Lung (tissue), 12 donors: ENCODE results near the gene LAYN. TPM values are rescaled to one million over a fixed set of nuclear protein-coding genes. Genes with fewer than 3 reads are reported as not detected.

Experiments used
- ATAC-seq: fragments of 200-7000 bp; cut with Tn5 transposase; one replicate; pipeline ENCODE4 v1.9.1; 2020; ENCODE audit warnings: moderate number of reproducible peaks; ENCODE audit not compliant: insufficient read depth, low FRiP score
- DNase-seq, 3 donors: peaks; one replicate each; pipeline ENCODE4 v3.0.0-alpha.2; 2013 to 2017
- H3K27ac ChIP-seq, 2 donors: one replicate each; pipeline ENCODE4 v1.5.1; 2013; ENCODE audit warnings: mild to moderate bottlenecking in 2 of 2, moderate library complexity in 2 of 2, control low read depth in 1 of 2, inconsistent platforms in 1 of 2, low read depth in 1 of 2, low read length in 1 of 2
- H3K27me3 ChIP-seq, 3 donors: one replicate each; pipeline ENCODE4 v1.5.1; 2013; ENCODE audit warnings: low read length in 2 of 3; ENCODE audit not compliant: control insufficient read depth in 3 of 3, insufficient read depth in 3 of 3
- H3K36me3 ChIP-seq, 4 donors: one replicate each; pipeline ENCODE4 v1.5.1; 2013; ENCODE audit warnings: low read length in 4 of 4, mild to moderate bottlenecking in 1 of 4, moderate library complexity in 1 of 4; ENCODE audit not compliant: control insufficient read depth in 4 of 4, insufficient read depth in 4 of 4
- H3K4me1 ChIP-seq, 5 donors: one replicate each; pipeline ENCODE4 v1.5.1; 2013; ENCODE audit warnings: low read length in 5 of 5, mild to moderate bottlenecking in 2 of 5, moderate library complexity in 1 of 5; ENCODE audit not compliant: control insufficient read depth in 5 of 5, insufficient read depth in 5 of 5
- H3K4me3 ChIP-seq: one replicate; pipeline ENCODE4 v1.5.1; 2013; ENCODE audit warnings: mild to moderate bottlenecking, control low read depth, moderate library complexity
- H3K9ac ChIP-seq, 2 donors: one replicate each; pipeline ENCODE4 v1.5.1; 2013; ENCODE audit warnings: low read length in 2 of 2, control low read depth in 1 of 2; ENCODE audit not compliant: insufficient read depth in 1 of 2
- H3K9me3 ChIP-seq, 4 donors: one replicate each; pipeline ENCODE4 v1.5.1; 2013; ENCODE audit warnings: low read length in 3 of 4, mild to moderate bottlenecking in 1 of 4, moderate library complexity in 1 of 4; ENCODE audit not compliant: control insufficient read depth in 4 of 4, insufficient read depth in 3 of 4
- CTCF ChIP-seq: IDR thresholded peaks from 2 replicates; pipeline ENCODE4 v1.5.1; 2012; ENCODE audit warnings: mild to moderate bottlenecking; ENCODE audit errors: control extremely low read depth, extremely low read depth
- WGBS, 2 donors: extraction: QIAGEN DNeasy Blood & Tissue Kit; methylation state at CpG; one replicate each; pipeline ENCODE4 v1.1.7; 2013; 5-methylcytosine and 5-hydroxymethylcytosine counted together
- polyA plus RNA-seq, 2 donors: library from polyadenylated mRNA; stranded (reverse); fragments of 200-250 nt; gene quantifications; one replicate each; pipeline ENCODE4 v1.2.1, GENCODE V29; 2013
- total RNA-seq, 2 donors: library from RNA; depleted of rRNA in 1 of 2; stranded (reverse); fragments of >200 nt in 1 of 2; gene quantifications; one replicate each; pipeline ENCODE4 v1.2.1, GENCODE V29; 2014 to 2021
- donor health status: control.
- donor health status: control.
- donor health status: Bipolar disorder and iron deficiency.
- donor health status: healthy.
- donor health status: DM: yes; HTN: yes; CAD: no.

LAYN gene
- total and polyA plus RNA-seq, 4 donors = 6.5 to 13.4 (median 11.3) TPM

- TF ChIP-seq CTCF = no peak
- Histone ChIP-seq H3K4me1 (no peaks in the 10 kb centered on the region), H3K4me3 (no peak overlapping the region), H3K27me3 (no peaks in the 10 kb centered on the region), H3K27ac (no peak overlapping the region), H3K36me3 (no peaks in the 10 kb centered on the region), H3K9ac (no peak overlapping the region), H3K9me3 (no peaks in the 10 kb centered on the region)
- ATAC-seq (no peak), DNase-seq (no peak)
- 89 to 93% methylated on average over 5 of the region's 5 CpGs for WGBS, 2 donors
Observed at GRCh38 chr11:111522426-111522825, 18.1 kb upstream of the LAYN start.

- Histone ChIP-seq H3K9ac (no peak overlapping the region), H3K27me3 (no peaks in the 10 kb centered on the region), H3K4me1 (no peaks in the 10 kb centered on the region), H3K27ac (no peak overlapping the region), H3K4me3 (no peak overlapping the region), H3K9me3 (no peaks in the 10 kb centered on the region), H3K36me3 (no peaks in the 10 kb centered on the region)
- ATAC-seq (no peak), DNase-seq (no peak)
- TF ChIP-seq CTCF = no peak
- WGBS, 2 donors = 95 to 97% methylated on average over 2 of the region's 2 CpGs
Observed at GRCh38 chr11:111523343-111523742, 17.2 kb upstream of the LAYN start.

- DNase-seq = no peak
- Histone ChIP-seq H3K27ac (no peak overlapping the region), H3K4me3 (no peak overlapping the region), H3K9ac (no peak overlapping the region), H3K9me3 (no peaks in the 10 kb centered on the region), H3K27me3 (no peaks in the 10 kb centered on the region), H3K4me1 (no peaks in the 10 kb centered on the region), H3K36me3 (no peaks in the 10 kb centered on the region)
- no peak for ATAC-seq
- TF ChIP-seq CTCF = no peak
- 44 to 45% methylated on average over 1 of the region's 1 CpG for WGBS, 2 donors
Observed at GRCh38 chr11:111524056-111524455, 16.5 kb upstream of the LAYN start.

- Histone ChIP-seq H3K9me3 (no peaks in the 10 kb centered on the region), H3K27ac (no peak overlapping the region), H3K9ac (no peak overlapping the region), H3K36me3 (no peaks in the 10 kb centered on the region), H3K4me1 (no peaks in the 10 kb centered on the region), H3K27me3 (no peaks in the 10 kb centered on the region), H3K4me3 (no peak overlapping the region)
- DNase-seq = no peak
- 95 to 99% methylated on average over 1 of the region's 1 CpG for WGBS, 2 donors
- no peak for ATAC-seq
- TF ChIP-seq CTCF = no peak
Observed at GRCh38 chr11:111525456-111525855, 15.1 kb upstream of the LAYN start.
